Suppressor macrophage treated with lipopolysaccharide for 1 hour (primary cell): ENCODE measurements around the gene NEK9.
"Not testable (repeated sequence)": the region's sequence is repeated elsewhere in the genome, so short reads cannot be mapped to it uniquely, and the experiment has no call there.

Experiments used
- DNase-seq, 3 donors: peaks; one replicate each; pipeline ENCODE4 v3.0.0-alpha.2; 2020 to 2022

NEK9 gene

DNA sequence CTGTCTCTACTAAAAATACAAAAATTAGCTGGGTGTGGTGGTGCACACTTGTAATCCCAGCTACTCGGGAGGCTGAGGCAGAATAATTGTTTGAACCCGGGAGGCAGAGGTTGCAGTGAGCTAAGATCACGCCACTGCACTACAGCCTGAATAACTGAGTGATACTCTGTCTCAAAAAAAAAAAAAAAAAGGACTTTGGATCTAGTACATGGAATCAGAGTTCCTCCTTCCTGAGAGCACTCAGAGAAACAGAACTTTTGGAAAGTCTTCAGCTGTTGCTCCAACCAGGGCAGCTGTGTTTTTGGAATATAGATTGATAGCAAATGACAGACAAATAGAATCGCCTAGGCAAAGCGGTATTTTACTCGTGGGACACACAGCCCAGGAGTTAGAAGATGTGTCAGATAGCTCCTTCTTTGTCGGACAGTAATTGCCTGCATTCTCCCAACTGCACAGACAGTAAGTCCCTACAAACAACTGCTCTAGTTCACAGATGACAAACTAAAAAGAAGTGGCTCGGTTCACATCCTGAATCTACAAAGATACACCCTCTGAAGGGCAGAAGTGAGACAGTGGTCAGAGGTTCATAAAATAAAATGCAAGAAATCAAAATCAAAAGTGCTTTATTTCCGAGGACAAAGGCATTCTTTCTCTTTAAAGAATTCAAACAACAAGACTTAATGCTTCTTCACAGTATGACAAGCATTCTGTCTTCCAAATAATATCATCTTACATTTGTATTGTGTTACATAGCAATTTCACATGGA is 17.1 kb upstream of the NEK9 start:
- no peak for DNase-seq

DNA sequence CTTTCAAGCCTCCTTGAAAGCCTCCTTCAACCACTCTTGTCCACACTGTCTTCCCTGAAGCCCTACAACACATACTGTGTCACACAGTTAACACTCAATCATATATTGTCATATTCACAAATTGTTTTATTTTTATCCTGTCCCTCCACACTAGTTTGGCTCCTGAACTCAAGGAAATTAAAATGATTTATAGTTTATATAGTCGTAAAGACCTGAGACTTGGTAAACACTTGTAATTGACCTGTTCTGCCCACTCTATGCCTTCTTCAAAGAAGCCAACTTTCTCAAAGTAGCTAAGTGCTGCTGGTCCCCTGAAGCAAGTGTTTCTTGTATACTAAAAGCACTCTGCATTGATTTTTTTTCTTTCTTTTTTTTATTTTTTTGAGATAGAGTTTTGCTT is 15.6 kb upstream of the NEK9 start:
- DNase-seq: no peak

DNA sequence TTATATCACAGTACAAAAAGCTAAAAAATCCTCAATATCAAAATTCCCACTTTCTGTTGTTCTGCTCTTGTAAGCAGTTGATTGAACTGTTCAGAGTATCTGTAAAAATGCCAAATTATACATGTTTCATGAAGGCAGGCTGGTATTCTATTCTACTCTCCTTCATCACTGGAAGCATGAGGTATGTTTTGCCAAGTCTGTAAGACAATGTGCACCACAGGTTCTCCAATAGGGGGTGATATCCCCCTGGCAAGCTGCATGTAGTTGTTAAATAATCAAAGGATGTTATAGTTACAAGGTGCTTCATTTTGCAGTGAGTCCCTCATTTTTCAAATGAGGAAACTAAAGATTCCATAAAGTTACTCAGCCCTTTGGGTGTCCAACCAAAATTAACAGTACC is 15.1 kb upstream of the NEK9 start:
- DNase-seq: peak in 1 of 3 donors; percentile 20

DNA sequence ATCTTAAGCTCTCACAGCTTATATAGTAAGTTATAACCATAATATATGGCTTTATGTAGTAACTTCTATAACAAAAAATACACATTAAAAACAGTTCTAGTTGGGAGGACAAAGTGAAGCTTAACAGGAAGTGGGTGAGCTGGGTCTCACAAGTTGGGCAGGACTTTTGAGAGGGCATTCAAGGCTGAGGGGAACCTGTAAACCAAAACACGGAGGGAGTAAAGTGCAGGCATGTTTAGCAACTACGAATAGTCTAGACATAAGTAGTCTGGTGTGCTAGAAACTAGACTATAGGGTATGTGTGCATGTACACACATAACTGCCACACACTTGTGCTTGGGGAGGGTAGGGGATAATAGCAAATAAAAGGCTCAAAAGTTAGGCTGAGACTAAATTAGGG is 14.2 kb upstream of the NEK9 start:
- no peak for DNase-seq

DNA sequence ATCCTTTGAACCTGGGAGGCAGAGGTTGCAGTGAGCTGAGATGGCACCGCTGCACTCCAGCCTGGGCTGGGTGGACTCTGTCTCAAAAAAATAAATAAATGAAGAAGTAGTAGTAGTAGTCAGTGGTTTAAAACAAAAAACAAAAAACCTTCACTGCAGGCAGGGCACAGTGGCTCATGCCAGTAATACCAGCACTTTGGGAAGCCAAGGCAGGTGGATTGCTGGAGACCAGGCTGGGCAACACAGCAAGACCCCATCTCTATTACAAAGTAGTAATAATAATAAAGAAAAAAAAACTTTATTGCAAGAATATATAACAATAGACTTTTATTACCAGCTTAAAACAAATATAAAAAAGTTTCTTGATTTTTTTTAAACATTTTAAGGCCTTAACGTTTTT is 13.8 kb upstream of the NEK9 start:
- DNase-seq: no peak

DNA sequence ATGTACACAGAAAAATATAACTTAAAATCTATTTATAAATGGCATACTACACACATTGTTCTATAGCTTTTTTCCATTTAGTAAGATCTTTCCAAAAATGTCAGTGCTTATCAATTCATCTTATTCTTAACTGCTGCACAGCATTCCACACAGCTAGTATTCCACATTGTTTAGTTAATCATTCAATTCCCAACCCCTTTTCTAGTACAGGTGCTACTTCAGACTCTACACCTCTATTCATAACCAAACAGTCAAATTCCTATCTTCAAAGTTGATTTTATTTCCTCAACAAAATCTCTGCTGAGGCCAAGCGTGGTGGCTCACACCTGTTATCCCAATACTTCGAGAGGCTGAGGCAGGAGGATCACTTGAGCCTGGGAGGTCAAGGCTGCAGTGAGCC is 12.3 kb upstream of the NEK9 start:
- DNase-seq: no peak

DNA sequence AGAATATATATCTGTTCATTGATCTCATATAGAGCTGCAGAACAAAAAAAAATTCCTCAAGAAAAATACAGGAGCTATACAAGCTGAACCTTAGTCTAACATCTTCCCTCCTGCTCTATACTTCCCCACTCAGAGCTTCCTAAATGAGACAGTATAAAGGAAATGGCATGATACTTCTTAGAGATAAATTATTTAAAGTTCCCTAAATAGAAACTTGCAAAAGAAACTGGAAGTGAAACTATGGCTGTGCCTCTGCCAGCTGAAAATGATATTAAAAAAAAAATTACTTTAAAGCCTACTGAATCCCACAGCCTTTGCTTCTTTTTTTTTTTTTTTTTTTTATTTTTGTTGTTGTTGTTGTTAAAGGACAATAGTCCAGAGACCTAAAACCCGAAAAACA is 11.6 kb upstream of the NEK9 start:
- DNase-seq: peak; percentile 47 to 82 (median 74)

DNA sequence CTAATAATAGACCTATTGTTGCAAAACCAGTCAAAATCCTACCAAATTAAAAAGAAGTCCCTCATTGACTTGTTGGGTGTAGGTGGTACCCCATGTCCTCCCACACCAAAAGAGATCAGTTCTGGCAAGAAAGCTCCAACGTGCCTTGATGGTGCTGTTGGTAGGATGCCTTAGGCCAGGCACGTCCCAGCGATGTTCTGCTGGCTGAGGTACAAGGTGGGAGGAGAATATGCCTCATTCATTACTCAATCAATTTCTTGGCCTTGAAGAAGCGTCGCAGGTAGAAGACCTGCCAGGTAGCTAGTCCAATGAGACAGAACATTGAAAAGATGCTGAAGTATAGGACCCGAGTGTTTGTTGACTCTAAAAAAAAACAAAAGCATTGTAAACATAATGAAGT is 7.8 kb upstream of the NEK9 start:
- no peak for DNase-seq

DNA sequence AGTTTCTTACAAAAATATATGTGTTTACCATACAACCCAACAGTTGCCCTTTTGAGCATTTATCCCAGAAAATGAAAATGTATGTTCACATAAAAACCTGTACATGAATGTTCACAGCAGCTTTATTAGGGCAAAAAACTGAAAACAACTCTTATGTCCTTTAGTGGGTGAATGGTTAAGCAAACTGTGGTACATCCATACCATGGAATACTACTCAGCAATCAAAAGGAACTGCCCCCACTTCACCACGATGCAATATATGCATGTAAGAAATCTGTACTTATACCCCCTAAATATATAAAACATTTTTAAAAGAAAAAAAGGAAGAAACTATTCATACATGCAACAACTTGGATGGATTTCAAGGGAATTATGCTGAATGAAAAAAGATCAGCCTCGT is 6.7 kb upstream of the NEK9 start:
- no peak for DNase-seq

DNA sequence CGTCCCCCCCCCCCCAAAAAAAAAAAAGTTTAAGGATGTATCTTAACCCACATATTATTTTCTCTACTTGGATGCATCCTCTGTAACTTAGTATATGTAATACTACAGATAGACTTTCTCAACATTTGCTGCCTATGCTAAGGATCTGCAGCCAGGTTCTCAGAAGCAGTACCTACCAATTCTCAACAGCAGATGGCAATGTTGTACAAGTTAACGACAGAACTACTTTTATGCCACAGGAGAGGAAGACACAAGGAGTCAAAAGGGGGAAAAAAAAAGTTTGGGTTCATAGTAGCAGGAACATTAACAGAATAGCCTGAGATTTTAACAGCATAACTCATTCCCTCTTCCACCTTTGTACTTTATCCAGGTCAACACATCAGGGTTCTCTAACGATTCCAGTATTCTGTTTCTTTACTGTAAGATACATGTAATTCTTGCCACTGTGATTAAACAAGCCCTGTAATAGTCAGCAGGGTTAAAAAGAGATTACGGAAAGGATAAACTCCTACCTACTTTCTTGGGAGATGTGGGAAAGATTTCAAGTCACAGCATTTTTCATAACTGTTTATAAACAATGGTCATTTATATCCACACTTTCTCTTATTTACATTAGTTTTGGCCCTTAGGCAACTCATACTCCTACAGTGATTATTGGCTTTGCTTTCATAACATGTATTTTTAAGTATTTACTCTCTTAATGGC is 5.7 kb upstream of the NEK9 start:
- peak; percentile 80 to 91 (median 86) for DNase-seq

DNA sequence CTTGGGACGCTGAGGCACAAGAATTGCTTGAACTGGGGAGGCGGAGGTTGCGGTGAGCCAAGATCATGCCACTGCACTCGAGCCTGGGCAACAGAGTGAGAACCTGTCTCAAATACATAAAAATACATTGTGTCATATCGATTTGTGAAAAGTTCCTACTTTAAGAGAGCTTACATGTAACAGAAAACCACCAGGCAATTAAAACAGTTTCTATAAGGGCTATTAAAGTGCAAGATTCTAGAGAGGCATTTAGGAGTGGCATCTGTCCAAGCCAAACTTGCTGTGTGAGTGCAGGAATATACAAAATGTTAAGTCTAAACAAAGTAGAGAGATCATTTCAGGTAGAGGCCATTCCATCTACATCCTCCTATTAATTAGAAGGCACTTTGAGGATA is 1.7 kb upstream of the NEK9 start:
- no peak for DNase-seq

DNA sequence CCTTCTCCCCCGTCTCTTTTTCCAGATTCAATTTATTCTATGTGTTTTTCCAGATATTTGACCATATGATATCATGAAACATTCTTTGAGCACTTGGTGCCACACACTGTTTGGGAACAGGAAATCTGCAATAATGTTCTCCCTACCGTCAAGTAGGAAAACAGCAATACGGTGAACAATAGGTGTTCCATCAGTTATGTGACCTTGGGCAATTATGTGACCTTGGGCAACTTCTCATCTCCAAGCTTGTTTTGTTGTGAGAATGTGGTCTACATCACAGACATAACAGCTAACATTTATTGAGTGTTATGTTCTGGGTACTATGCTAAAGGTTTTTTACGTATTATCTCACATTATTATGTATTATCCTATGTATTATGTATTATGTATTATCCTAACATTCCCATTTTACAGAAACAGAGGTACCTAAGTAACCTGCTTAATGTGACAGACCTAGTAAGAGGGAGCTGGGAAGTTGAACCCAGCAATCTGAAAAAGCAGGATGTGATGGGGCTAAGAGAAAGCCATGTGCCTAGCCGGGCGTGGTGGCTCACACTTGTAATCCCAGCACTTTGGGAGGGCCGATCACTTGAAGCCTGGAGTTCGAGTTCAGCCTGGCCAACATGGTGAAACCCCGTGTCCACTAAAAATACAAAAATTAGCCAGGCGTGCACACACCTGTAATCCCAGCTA is 1.2 kb upstream of the NEK9 start:
- DNase-seq: no peak

DNA sequence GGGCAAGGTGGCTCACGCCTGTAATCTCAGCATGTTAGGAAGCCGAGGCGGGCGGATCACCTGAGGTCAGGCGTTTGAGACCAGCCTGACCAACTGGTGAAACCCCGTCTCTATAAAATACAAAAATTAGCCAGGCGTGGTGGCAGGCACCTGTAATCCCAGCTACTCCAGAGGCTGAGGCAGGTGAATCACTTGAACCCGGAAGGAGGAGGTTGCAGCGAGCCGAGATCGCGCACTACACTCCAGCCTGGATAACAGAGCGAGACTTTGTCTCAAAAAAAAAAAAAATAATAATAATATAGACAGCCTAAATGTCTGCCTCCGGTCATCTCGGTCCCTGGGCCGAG is 599 bp upstream of the NEK9 start:
- DNase-seq: not testable (repeated sequence)

DNA sequence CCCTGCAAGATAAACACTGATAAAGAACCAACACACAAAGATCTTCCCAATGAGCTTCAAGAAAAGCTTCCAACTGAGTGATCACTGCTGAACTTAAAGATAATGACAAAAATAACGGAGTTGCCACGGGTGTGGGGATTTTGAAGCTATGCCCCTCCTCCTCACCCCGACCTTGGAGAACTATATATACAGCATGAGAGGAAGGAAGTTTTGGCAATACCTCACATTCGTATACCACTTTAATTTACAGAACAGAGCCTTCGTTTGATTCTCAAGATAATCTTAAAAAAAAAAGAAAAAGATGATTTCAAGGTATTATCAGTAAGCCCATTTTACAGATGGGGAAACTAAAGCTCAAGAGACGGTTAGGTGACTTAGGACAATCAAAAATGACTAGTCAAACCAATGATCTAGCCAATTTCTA is 715 bp downstream of the NEK9 start:
- peak; percentile 55 to 67 (median 62) for DNase-seq

DNA sequence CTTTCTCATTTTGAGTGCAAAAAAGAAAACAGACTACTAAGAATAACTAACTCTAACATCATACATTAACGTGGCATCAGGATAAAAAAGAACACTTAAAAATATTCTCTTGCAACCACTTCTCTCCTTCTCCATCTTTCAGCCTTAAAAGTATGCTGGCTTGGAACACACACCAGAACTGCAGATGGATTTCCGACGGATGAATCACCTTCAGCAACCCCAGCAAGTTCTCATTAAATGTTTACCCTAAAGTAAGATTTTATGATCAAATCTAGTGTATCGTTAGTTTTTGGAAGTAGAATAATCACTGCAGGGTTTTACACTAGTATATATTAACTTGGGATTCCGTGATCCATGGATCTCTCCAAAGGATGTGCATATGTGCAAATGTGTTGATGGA is 1.2 kb downstream of the NEK9 start:
- DNase-seq: peak in 1 of 3 donors; percentile 45

DNA sequence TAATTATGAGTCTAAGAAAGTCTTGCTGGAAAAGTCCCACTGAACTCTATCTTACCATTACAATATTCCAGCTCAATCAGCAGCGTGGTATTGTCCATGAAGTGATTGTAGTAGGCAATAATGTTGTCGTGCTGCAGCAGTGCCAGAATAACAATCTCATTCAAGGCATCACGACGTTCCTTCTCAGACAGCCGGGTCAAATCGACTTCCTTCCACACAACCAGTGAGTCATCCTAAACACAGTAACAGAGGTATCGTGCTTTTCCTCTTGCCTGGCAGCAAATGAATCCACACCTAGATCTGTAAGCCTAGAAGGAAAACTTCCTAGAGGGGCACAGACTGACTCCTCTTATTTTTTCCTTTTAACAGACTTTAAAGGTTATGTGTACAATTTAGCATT is 2.9 kb downstream of the NEK9 start:
- peak; percentile 62 to 79 (median 74) for DNase-seq

DNA sequence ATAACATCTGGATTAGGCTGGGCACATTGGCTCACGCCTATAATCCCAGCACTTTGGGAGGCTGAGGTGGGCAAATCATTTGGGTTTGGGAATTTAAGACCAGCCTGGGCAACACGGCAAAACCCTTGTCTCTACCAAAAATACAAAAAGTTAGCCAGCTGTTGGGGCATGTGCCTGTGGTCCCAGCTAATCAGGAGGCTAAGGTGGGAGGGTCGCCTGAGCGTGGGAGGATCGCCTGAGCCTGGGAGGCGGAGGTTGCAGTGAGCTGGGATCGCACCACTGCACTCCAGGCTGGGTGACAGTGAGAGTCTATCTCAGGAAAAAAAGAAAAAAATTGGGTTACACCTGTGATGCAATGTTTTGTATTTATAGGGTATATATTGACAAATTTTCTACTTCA is 5.3 kb downstream of the NEK9 start:
- no peak for DNase-seq

DNA sequence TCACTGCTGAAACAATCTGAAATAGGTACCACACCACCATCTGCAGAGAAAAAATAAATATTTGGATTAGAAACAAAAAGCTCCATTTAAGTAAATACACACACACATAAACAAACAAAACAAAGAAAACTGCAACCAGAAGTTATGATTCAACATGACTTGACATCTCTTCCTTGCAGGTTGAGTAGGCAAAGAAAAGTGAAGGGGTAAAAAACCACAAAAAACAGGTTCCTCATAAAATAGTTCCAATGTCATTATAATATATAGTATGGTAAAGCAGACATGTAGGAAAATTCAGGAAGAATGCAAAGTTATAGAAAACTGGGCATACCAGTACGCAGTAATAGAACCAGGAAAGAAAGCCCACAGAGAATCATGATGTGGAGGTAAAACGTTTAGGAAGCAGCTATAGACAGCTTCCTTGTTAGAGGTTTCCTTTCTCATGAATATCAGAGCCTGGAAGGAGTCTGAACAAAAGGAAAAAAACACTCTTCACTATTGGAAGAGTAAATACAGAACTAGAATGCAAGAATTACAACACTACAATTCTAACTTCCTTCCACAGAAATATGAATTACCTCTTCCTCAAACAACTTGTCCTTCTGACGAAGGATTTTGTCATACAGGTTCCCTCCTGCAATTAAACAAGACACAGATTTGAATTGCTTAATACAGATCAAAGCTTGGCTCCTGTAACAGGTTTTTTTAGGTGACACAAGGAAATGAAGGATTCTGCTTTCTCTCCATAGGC is 6.1 kb downstream of the NEK9 start:
- DNase-seq: peak; percentile 28 to 68 (median 59)

DNA sequence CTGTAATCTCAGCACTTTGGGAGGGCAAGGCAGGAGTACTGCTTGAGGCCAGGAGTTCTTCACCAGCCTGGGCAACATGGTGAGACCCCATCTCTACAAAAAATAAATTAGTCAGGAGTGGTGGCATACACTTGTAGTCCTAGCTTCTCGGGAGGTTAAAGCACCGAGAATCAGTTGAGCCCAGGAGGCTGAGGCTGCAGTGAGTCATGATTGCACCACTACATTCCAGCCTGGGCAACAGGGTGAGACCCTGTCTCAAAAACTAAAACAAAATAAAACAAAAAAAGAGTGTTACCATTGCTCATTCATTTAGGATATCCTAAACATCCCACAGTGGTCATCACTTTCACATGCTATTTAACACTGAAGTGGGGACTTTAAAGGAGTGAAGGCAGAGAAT is 7.8 kb downstream of the NEK9 start:
- DNase-seq: no peak

DNA sequence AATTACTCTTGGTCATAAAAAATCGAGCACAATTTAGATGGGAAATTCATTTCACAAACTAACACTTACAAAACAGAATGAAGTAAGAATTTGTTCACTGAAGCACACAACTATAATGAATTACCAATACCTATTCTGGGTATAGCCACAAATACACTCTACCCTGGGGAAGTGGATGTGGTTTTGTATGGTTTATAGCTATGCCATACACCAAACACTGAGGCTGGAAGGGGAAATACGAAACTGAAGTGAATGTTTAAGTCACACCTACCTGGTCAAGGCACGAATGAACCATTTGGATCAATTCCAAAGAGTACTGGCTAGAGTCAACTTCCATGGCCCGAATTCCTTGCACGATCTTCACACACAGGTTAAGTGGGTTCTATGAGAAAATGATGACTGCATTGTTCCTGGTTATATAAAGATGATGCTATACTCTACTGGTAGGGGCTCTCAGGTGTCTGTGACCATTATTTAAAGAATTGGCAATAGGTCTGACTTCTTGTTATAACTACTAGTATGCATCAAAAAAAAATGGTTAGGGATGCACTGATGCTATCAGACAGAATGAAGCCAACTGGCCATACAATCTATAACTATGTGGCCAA is 12.8 kb downstream of the NEK9 start:
- no peak for DNase-seq

DNA sequence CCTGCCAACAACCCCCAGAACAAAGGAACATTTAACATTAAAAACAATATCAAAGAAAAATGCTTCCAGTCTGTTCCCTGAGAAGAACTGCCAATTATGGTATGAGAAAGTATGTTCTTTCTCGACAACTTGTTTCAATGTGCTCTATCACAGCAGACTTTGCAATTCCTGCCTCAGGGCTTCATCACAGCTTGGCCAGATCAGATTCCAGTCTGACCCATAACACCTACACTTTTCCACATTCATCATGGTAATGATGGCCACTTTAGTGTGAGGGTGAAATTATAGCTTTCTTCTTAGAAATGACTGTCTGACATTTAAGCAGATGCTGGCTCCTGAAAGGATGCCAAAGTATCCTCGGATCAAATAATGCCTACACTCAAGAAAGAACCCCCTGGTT is 17.0 kb downstream of the NEK9 start:
- DNase-seq: no peak

DNA sequence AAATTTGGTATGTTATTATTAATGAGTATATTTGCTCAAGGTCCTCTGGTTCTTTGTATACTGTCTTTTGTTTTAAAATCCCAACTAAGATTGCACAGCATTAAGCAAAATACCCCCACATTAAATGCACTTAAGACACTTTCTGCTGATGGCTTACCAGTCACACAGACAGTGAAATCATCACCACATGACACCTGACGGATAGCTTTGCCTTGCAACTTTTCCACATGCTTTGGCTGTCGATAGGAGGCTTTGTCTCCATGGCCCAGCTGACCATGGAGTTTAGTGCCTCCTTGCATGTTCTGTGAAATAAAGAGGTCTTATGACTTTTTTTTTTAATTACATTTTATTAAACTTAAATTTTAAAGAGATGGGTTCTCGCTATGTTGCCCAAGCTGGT is 19.7 kb downstream of the NEK9 start:
- no peak for DNase-seq

DNA sequence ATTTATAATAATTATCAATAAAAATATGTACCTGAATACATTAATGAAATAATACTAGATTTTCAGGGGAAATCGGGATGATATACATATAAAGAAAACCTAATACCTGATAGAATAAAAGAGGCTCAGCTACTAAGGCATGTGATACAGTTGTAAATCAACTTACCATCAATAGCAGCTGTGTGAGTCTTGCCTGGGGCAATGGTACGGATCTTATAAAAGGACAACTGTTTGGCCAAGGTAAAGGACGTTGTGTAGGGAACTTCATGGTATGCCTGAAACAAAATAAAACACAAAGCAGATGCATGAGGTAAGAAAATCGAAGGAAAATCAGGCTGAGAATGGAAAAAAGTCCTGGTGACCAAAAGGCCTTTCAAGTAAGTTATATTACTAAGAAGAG is 25.4 kb downstream of the NEK9 start:
- no peak for DNase-seq
